HepG2 (cell line): ENCODE results near the gene KIF7. TPM values are rescaled to one million over a fixed set of nuclear protein-coding genes. Genes with fewer than 3 reads are reported as not detected.

Source experiments
- POLR2A ChIP-seq, 2 experiments: IDR thresholded peaks; 2 replicates each; pipeline ENCODE4 v1.6.1; 2011; ENCODE audit warnings: low read depth in 2 of 2, low read length in 2 of 2, mild to moderate bottlenecking in 1 of 2, moderate library complexity in 1 of 2; ENCODE audit not compliant: insufficient read depth in 1 of 2
- SKI ChIP-seq: fragments of 450-650 bp; IDR thresholded peaks from one replicate; pipeline ENCODE4 v1.6.1; 2018; ENCODE audit warnings: mild to moderate bottlenecking; ENCODE audit not compliant: partially characterized antibody
- TEAD3 ChIP-seq: optimal IDR thresholded peaks from 2 replicates; pipeline ENCODE3; 2016; ENCODE audit warnings: borderline replicate concordance
- ZSCAN31 ChIP-seq: sonication (generic); formaldehyde crosslinking; IDR thresholded peaks from 2 replicates; pipeline ENCODE4 v1.5.0; 2020; ENCODE audit warnings: low read depth, mild to moderate bottlenecking, missing genetic modification reagents
- polyA plus RNA-seq, 8 experiments: library from polyadenylated mRNA; depleted of rRNA in 3 of 8; stranded (reverse) in 7 of 8; unstranded in 1 of 8; fragments of >200 nt; fragmentation: Illumina TruSeq in 4 of 8; extraction: Trizol in 4 of 8; gene quantifications; 2 replicates each; pipeline versions ENCODE4 v1.2.1 to v1.2.3, GENCODE V29; 2011 to 2016; ENCODE audit warnings: low read depth in 4 of 8, missing spikeins in 1 of 8, mixed read lengths in 1 of 8; ENCODE audit not compliant: insufficient read depth in 1 of 8
- total RNA-seq, 5 experiments: library from RNA; depleted of rRNA; stranded (reverse); fragments of >200 nt; fragmentation: Illumina TruSeq; extraction: Trizol; gene quantifications; 2 replicates each; pipeline ENCODE4 v1.2.3, GENCODE V29; 2016; ENCODE audit warnings: low read depth in 1 of 5
- TF ChIP-seq, protein P1 (sequence below): sonication (generic); formaldehyde crosslinking; IDR thresholded peaks from 2 replicates; pipeline ENCODE4 v1.5.1; 2020; ENCODE audit warnings: mild to moderate bottlenecking, missing genetic modification reagents, borderline replicate concordance
- TF ChIP-seq, protein P2 (sequence below): sonication (generic); formaldehyde crosslinking; IDR thresholded peaks from 2 replicates; pipeline ENCODE4 v1.4.0; 2020; ENCODE audit warnings: mild to moderate bottlenecking, low read depth, missing genetic modification reagents

Gene KIF7
- total and polyA plus RNA-seq, 2 of the 13 experiments (the other 11 are each of a cell fraction or from before 2014, with no cell fraction given) = 1.5 to 6.2 TPM

- TF ChIP-seq, protein P1, sequence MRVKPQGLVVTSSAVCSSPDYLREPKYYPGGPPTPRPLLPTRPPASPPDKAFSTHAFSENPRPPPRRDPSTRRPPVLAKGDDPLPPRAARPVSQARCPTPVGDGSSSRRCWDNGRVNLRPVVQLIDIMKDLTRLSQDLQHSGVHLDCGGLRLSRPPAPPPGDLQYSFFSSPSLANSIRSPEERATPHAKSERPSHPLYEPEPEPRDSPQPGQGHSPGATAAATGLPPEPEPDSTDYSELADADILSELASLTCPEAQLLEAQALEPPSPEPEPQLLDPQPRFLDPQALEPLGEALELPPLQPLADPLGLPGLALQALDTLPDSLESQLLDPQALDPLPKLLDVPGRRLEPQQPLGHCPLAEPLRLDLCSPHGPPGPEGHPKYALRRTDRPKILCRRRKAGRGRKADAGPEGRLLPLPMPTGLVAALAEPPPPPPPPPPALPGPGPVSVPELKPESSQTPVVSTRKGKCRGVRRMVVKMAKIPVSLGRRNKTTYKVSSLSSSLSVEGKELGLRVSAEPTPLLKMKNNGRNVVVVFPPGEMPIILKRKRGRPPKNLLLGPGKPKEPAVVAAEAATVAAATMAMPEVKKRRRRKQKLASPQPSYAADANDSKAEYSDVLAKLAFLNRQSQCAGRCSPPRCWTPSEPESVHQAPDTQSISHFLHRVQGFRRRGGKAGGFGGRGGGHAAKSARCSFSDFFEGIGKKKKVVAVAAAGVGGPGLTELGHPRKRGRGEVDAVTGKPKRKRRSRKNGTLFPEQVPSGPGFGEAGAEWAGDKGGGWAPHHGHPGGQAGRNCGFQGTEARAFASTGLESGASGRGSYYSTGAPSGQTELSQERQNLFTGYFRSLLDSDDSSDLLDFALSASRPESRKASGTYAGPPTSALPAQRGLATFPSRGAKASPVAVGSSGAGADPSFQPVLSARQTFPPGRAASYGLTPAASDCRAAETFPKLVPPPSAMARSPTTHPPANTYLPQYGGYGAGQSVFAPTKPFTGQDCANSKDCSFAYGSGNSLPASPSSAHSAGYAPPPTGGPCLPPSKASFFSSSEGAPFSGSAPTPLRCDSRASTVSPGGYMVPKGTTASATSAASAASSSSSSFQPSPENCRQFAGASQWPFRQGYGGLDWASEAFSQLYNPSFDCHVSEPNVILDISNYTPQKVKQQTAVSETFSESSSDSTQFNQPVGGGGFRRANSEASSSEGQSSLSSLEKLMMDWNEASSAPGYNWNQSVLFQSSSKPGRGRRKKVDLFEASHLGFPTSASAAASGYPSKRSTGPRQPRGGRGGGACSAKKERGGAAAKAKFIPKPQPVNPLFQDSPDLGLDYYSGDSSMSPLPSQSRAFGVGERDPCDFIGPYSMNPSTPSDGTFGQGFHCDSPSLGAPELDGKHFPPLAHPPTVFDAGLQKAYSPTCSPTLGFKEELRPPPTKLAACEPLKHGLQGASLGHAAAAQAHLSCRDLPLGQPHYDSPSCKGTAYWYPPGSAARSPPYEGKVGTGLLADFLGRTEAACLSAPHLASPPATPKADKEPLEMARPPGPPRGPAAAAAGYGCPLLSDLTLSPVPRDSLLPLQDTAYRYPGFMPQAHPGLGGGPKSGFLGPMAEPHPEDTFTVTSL (CRISPR knock-in tag) = no peak
- TF ChIP-seq SKI (no peak), ZSCAN31 (CRISPR knock-in tag) (no peak), POLR2A (IDR thresholded peaks at IDR 0.05; ENCODE audit: insufficient read depth in 1 of 2, low read depth in 2 of 2, low read length in 2 of 2) (peak in 1 of 2 experiments; percentile 45; a peak in 1 of 4 replicates), TEAD3 (CRISPR knock-in tag) (no peak)
- TF ChIP-seq, protein P2, sequence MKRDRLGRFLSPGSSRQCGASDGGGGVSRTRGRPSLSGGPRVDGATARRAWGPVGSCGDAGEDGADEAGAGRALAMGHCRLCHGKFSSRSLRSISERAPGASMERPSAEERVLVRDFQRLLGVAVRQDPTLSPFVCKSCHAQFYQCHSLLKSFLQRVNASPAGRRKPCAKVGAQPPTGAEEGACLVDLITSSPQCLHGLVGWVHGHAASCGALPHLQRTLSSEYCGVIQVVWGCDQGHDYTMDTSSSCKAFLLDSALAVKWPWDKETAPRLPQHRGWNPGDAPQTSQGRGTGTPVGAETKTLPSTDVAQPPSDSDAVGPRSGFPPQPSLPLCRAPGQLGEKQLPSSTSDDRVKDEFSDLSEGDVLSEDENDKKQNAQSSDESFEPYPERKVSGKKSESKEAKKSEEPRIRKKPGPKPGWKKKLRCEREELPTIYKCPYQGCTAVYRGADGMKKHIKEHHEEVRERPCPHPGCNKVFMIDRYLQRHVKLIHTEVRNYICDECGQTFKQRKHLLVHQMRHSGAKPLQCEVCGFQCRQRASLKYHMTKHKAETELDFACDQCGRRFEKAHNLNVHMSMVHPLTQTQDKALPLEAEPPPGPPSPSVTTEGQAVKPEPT (CRISPR knock-in tag) = no peak
These were observed 26.2 kb downstream of the KIF7 start (continued) for GRCh38 chr15:89628806-89629715.
